ENCODE results near the gene PPP2R5E. TPM values are rescaled to one million over a fixed set of nuclear protein-coding genes. Genes with fewer than 3 reads are reported as not detected.

The PPP2R5E gene
- total and polyA plus RNA-seq, 2 donors (not counting 1 experiment from before 2014, with no cell fraction given) = 18.5 to 38.8 TPM

GRCh38 chr14:63474111-63474510 lies 69.1 kb downstream of the PPP2R5E start:
- Histone ChIP-seq H3K9me3 (ENCODE audit: control insufficient read depth, insufficient read depth, low read depth, low read length) (no peaks in the 10 kb centered on the region), H3K4me1 (ENCODE audit: control insufficient read depth, extremely low read depth, insufficient read depth, low read length) (peaks cover 8% of the 10 kb centered on the region), H3K27me3 (ENCODE audit: control insufficient read depth, insufficient read depth, low read length) (no peaks in the 10 kb centered on the region), H3K4me3 (replicated peaks in 1 of 4; ENCODE audit: control extremely low read depth in 1 of 4, insufficient read depth in 1 of 4, low read depth in 3 of 4, low read length in 4 of 4) (no peak overlapping the region), H3K79me2 (ENCODE audit: control insufficient read depth, insufficient read depth, low read length) (peaks cover 40% of the 10 kb centered on the region), H2AFZ (ENCODE audit: low read length) (no peak overlapping the region), H4K20me1 (ENCODE audit: control insufficient read depth, extremely low read depth, insufficient read depth, low read length) (no peaks in the 10 kb centered on the region), H3K4me2 (ENCODE audit: extremely low read depth, insufficient read depth, low read length) (no peak overlapping the region), H3K27ac (ENCODE audit: insufficient read depth, low read length) (no peak overlapping the region), H3K9ac (ENCODE audit: insufficient read depth, low read length) (no peak overlapping the region), H3K36me3 (ENCODE audit: control insufficient read depth, insufficient read depth, low read length) (no peaks in the 10 kb centered on the region)
- DNase-seq (ENCODE audit: low read depth in 2 of 2) = no peak
- TF ChIP-seq, protein P1, sequence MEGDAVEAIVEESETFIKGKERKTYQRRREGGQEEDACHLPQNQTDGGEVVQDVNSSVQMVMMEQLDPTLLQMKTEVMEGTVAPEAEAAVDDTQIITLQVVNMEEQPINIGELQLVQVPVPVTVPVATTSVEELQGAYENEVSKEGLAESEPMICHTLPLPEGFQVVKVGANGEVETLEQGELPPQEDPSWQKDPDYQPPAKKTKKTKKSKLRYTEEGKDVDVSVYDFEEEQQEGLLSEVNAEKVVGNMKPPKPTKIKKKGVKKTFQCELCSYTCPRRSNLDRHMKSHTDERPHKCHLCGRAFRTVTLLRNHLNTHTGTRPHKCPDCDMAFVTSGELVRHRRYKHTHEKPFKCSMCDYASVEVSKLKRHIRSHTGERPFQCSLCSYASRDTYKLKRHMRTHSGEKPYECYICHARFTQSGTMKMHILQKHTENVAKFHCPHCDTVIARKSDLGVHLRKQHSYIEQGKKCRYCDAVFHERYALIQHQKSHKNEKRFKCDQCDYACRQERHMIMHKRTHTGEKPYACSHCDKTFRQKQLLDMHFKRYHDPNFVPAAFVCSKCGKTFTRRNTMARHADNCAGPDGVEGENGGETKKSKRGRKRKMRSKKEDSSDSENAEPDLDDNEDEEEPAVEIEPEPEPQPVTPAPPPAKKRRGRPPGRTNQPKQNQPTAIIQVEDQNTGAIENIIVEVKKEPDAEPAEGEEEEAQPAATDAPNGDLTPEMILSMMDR (conservative IDR thresholded peaks at IDR 0.05 in 1 of 2, IDR thresholded peaks at IDR 0.05 in 1 of 2; ENCODE audit: low read depth in 1 of 2, low read length in 2 of 2) = no peak
- no peak for TF ChIP-seq EZH2 (IDR thresholded peaks at IDR 0.05; ENCODE audit: low read length, missing control alignments)

- Histone ChIP-seq H3K79me2 (ENCODE audit: control insufficient read depth, insufficient read depth, low read length) (peaks cover 46% of the 10 kb centered on the region), H3K4me2 (ENCODE audit: extremely low read depth, insufficient read depth, low read length) (no peak overlapping the region), H4K20me1 (ENCODE audit: control insufficient read depth, extremely low read depth, insufficient read depth, low read length) (peaks cover 1% of the 10 kb centered on the region), H3K36me3 (ENCODE audit: control insufficient read depth, insufficient read depth, low read length) (no peaks in the 10 kb centered on the region), H3K27ac (ENCODE audit: insufficient read depth, low read length) (no peak overlapping the region), H3K4me1 (ENCODE audit: control insufficient read depth, extremely low read depth, insufficient read depth, low read length) (peaks cover 8% of the 10 kb centered on the region), H3K27me3 (ENCODE audit: control insufficient read depth, insufficient read depth, low read length) (no peaks in the 10 kb centered on the region), H3K4me3 (replicated peaks in 1 of 4; ENCODE audit: control extremely low read depth in 1 of 4, insufficient read depth in 1 of 4, low read depth in 3 of 4, low read length in 4 of 4) (no peak overlapping the region), H3K9ac (ENCODE audit: insufficient read depth, low read length) (no peak overlapping the region), H2AFZ (ENCODE audit: low read length) (no peak overlapping the region), H3K9me3 (ENCODE audit: control insufficient read depth, insufficient read depth, low read depth, low read length) (no peaks in the 10 kb centered on the region)
- no peak for TF ChIP-seq EZH2 (IDR thresholded peaks at IDR 0.05; ENCODE audit: low read length, missing control alignments)
- TF ChIP-seq, protein P1 (conservative IDR thresholded peaks at IDR 0.05 in 1 of 2, IDR thresholded peaks at IDR 0.05 in 1 of 2; ENCODE audit: low read depth in 1 of 2, low read length in 2 of 2) = no peak
- peak in 1 of 2 donors; percentile 49 for DNase-seq (ENCODE audit: low read depth in 2 of 2)
These were observed 70.0 kb downstream of the PPP2R5E start for GRCh38 chr14:63472986-63473788.

- peaks cover 8% of the 10 kb centered on the region for H3K4me1 ChIP-seq (ENCODE audit: control insufficient read depth, extremely low read depth, insufficient read depth, low read length)
- no peaks in the 10 kb centered on the region for H3K27me3 ChIP-seq (ENCODE audit: control insufficient read depth, insufficient read depth, low read length)
- peaks cover 1% of the 10 kb centered on the region for H4K20me1 ChIP-seq (ENCODE audit: control insufficient read depth, extremely low read depth, insufficient read depth, low read length)
- peak; percentile 83 to 85 for DNase-seq (ENCODE audit: low read depth in 2 of 2)
- H3K9ac ChIP-seq (ENCODE audit: insufficient read depth, low read length) = no peak overlapping the region
- TF ChIP-seq, protein P1 (conservative IDR thresholded peaks at IDR 0.05 in 1 of 2, IDR thresholded peaks at IDR 0.05 in 1 of 2; ENCODE audit: low read depth in 1 of 2, low read length in 2 of 2) = no peak
- no peak for TF ChIP-seq EZH2 (IDR thresholded peaks at IDR 0.05; ENCODE audit: low read length, missing control alignments)
- no peak overlapping the region for H3K4me3 ChIP-seq (replicated peaks in 1 of 4; ENCODE audit: control extremely low read depth in 1 of 4, insufficient read depth in 1 of 4, low read depth in 3 of 4, low read length in 4 of 4)
- peak overlapping the region; percentile 34 for H3K27ac ChIP-seq (ENCODE audit: insufficient read depth, low read length)
- peak overlapping the region; percentile 30 for H3K4me2 ChIP-seq (ENCODE audit: extremely low read depth, insufficient read depth, low read length)
- H3K9me3 ChIP-seq (ENCODE audit: control insufficient read depth, insufficient read depth, low read depth, low read length) = no peaks in the 10 kb centered on the region
- H3K79me2 ChIP-seq (ENCODE audit: control insufficient read depth, insufficient read depth, low read length) = peaks cover 51% of the 10 kb centered on the region
- no peak overlapping the region for H2AFZ ChIP-seq (ENCODE audit: low read length)
- H3K36me3 ChIP-seq (ENCODE audit: control insufficient read depth, insufficient read depth, low read length) = no peaks in the 10 kb centered on the region
These were observed 72.0 kb downstream of the PPP2R5E start for GRCh38 chr14:63470962-63471793.
